AG04450 (cell line): ENCODE data around the gene TFG. TPM values are rescaled to one million over a fixed set of nuclear protein-coding genes. Genes with fewer than 3 reads are reported as not detected.
A peak's percentile ranks its signal among the peaks of the same experiment; 100 is the strongest.

Source experiments
- CTCF ChIA-PET: fragments of 300-600, 350-600 bp; formaldehyde crosslinking; extraction: SDS; loops from one replicate; lab custom pipeline; 2022; ENCODE audit warnings: antibody characterized with exemption, inconsistent platforms; lab: Charles Lee
- POLR2A ChIA-PET: fragments of 350-600 bp; formaldehyde crosslinking; extraction: SDS; loops from one replicate; lab custom pipeline; 2021; ENCODE audit warnings: antibody characterized with exemption, inconsistent platforms; lab: Yijun Ruan, JAX
- DNase-seq: peaks from one replicate; pipeline ENCODE4 v3.0.0-alpha.2; 2011; ENCODE audit warnings: low read depth, low spot score
- H3K27ac ChIP-seq: one replicate; pipeline ENCODE4 v1.5.1; 2012; ENCODE audit warnings: low read depth, low read length, control low read depth
- H3K27me3 ChIP-seq: one replicate; pipeline ENCODE4 v1.6.0; 2012; ENCODE audit warnings: low read length; ENCODE audit not compliant: control insufficient read depth, insufficient read depth
- H3K4me3 ChIP-seq: 2 replicates; pipeline ENCODE4 v1.5.1; 2011; ENCODE audit warnings: mild to moderate bottlenecking, low read depth, low read length, control low read depth
- H3K9me3 ChIP-seq: 2 replicates; pipeline ENCODE4 v1.5.1; 2012; ENCODE audit warnings: low read length; ENCODE audit not compliant: control insufficient read depth, insufficient read depth
- polyA plus RNA-seq: library from polyadenylated mRNA; depleted of rRNA; stranded (reverse); fragments of >200 nt; gene quantifications from 2 replicates; pipeline ENCODE4 v1.2.3, GENCODE V29; 2011
- TF ChIP-seq, protein P1 (sequence below): IDR thresholded peaks from 2 replicates; pipeline ENCODE4 v1.5.1; 2011; ENCODE audit warnings: low read depth, low read length, control low read depth, inconsistent platforms

Gene TFG
- polyA plus RNA-seq, 1 experiment, result 99.8 TPM

DNA sequence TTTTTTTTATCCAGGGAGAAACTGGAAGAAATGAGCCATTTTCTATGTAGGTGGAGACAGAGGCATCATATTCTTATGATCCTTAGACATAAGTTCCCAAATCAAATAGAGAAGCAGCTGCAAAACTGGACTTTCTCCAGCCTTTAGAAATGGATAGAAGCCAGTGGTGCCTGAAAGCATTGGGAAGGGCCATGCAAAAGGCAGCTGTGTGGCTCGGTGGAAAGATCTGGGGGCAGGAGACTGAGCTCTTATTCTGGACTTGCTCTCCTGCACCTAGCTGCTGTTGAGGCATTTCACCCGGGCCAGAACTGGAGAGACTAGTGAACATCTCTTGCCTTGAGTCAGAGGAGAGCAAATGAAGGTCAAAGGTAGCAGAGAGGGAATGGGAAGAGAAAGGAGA is 73.1 kb downstream of the TFG start:
- no peak overlapping the region for H3K27ac ChIP-seq
- H3K27me3 ChIP-seq, result no peaks in the 10 kb centered on the region
- H3K4me3 ChIP-seq, result no peak overlapping the region
- peaks cover 3% of the 10 kb centered on the region; the same call in 1 of the 2 replicates for H3K9me3 ChIP-seq
- TF ChIP-seq, protein P1, sequence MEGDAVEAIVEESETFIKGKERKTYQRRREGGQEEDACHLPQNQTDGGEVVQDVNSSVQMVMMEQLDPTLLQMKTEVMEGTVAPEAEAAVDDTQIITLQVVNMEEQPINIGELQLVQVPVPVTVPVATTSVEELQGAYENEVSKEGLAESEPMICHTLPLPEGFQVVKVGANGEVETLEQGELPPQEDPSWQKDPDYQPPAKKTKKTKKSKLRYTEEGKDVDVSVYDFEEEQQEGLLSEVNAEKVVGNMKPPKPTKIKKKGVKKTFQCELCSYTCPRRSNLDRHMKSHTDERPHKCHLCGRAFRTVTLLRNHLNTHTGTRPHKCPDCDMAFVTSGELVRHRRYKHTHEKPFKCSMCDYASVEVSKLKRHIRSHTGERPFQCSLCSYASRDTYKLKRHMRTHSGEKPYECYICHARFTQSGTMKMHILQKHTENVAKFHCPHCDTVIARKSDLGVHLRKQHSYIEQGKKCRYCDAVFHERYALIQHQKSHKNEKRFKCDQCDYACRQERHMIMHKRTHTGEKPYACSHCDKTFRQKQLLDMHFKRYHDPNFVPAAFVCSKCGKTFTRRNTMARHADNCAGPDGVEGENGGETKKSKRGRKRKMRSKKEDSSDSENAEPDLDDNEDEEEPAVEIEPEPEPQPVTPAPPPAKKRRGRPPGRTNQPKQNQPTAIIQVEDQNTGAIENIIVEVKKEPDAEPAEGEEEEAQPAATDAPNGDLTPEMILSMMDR, result no peak
- no peak for DNase-seq
- CTCF ChIA-PET, result no interaction called here
- POLR2A ChIA-PET, result no interaction called here

DNA sequence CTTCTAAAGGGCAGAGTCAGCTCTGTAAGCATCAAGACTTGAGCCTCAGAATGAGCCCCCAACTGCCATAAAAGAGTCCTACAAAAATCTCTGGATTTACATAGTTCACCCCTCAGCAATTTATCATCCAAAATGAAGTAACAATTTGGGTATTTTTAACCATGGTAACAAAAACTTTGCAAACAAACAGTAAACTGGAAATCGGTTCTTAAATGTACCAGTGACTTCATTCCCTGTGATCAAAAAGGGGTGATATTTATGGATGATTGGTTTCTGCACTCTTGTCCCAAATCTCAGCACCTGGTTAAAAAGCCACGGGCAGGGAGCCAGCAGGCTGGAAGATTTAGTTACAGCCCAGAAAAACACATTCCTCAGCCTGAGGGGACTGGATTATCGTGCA is 73.6 kb downstream of the TFG start:
- ChIA-PET CTCF (no interaction called here), POLR2A (no interaction called here)
- H3K9me3 ChIP-seq, result peaks cover 3% of the 10 kb centered on the region; the same call in 1 of the 2 replicates
- no peak overlapping the region for H3K4me3 ChIP-seq
- DNase-seq, result no peak
- TF ChIP-seq, protein P1, result no peak
- H3K27ac ChIP-seq, result no peak overlapping the region
- no peaks in the 10 kb centered on the region for H3K27me3 ChIP-seq

DNA sequence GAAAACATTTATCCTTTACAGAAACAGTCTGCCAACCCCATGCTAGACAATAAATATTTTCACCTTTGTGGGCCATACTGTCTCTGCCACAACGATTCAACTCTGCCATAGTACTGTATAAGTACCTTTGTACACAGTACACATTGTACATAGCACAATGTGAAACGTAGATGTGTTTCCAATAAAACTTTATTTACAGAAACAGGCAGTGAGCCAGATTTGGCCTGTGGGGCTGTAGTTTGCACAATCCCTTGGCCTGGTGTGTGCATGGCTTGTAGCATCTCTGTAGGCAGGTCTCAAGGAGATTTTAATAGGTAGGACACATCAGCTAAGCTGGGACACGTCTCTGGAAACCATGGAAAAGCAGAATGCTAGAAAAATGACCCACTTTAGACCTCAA is 74.3 kb downstream of the TFG start:
- DNase-seq, result no peak
- Histone ChIP-seq H3K27ac (no peak overlapping the region), H3K9me3 (peaks cover 3% of the 10 kb centered on the region; the same call in 1 of the 2 replicates), H3K27me3 (no peaks in the 10 kb centered on the region), H3K4me3 (no peak overlapping the region)
- ChIA-PET CTCF (interaction anchor here (0.9 kb wide), 1 partner anchor 321 kb away, joined by 3 read pairs; no protein-coding TSS in a partner anchor), POLR2A (no interaction called here)
- TF ChIP-seq, protein P1, result no peak

DNA sequence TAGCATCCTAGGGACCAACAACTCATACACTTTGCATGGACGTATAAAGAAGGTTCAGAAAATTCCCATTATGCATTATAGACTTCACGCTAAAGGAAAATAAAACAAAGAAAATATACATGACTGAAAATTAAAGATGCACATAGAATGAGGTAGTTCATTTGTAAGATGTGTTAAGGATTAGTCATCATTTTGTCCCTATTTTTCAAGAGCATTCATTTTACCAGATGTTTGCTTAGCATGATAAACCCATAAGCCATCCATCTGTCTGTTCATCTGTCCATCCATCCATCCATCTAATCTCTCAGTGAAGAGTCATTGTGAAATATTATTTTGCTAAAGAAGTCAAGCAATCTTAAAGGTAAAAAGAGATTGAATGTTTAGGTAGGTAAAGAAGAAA is 80.3 kb downstream of the TFG start:
- no peak overlapping the region for H3K27ac ChIP-seq
- ChIA-PET POLR2A (no interaction called here), CTCF (interaction anchor here (0.9 kb wide), 1 partner anchor 12 kb away, joined by 3 read pairs; no protein-coding TSS in a partner anchor)
- H3K9me3 ChIP-seq, result peaks cover 3% of the 10 kb centered on the region; the same call in 1 of the 2 replicates
- TF ChIP-seq, protein P1, result no peak
- H3K4me3 ChIP-seq, result no peak overlapping the region
- no peak for DNase-seq
- H3K27me3 ChIP-seq, result no peaks in the 10 kb centered on the region

DNA sequence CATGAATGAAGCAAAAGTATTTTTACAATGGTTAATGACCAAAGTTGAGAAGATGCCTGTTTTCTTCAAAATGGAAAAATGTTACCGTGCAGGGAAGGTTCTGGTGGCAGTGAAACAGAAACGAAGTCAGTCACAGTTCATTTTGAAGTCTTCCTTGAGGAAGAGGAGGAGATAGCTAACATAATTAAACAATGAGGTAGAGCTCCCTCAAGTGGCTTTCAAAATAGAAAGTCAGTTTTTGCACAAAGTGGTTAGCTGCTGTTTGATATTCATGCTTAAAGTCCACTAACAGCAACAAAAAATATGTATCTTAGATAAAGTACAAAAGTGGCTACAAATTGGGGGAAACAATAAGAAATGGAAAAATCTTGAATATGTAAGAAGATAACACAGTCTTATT is 87.3 kb downstream of the TFG start:
- POLR2A ChIA-PET, result no interaction called here
- Histone ChIP-seq H3K27ac (no peak overlapping the region), H3K4me3 (no peak overlapping the region), H3K9me3 (no peaks in the 10 kb centered on the region), H3K27me3 (no peaks in the 10 kb centered on the region)
- CTCF ChIA-PET, result interaction anchor here (0.6 to 2.3 kb wide), 22 partner anchors 10 to 407 kb away, joined by 3 to 18 read pairs (median 4); partner anchors contain the start of gene TFG
- TF ChIP-seq, protein P1, result peak; percentile 50
- DNase-seq, result no peak
